ENCODE data around the gene SORBS1. TPM values are rescaled to one million over a fixed set of nuclear protein-coding genes. Genes with fewer than 3 reads are reported as not detected.

The SORBS1 gene
- total RNA-seq, 2 experiments from 2014 or later, result 1.5 to 1.8 TPM

DNA sequence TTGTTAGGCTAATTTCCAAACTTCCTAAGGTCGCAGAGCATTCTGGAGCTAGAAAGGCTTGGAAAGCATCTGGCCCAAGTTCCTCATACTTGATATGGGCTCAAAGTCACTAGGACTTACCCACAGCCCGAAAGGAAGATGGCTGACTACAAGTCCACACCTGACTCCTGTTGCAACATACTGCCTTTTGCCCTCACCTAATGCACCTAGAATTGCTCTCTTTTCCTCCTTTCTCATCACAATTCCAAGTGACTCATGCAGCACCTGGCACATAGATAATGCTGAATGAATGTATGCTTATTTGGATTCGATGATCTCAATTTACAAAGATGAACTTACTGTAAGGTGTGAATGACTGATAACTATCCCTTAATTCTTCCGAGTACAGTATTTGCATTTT lies 131.5 kb downstream of the SORBS1 start:
- no peaks in the 10 kb centered on the region for H3K36me3 Mint-ChIP-seq
- ChIA-PET POLR2A (no interaction called here), CTCF (interaction anchor here (0.6 to 7.6 kb wide), 16 partner anchors 9 to 435 kb away, joined by 3 to 132 read pairs (median 6); no protein-coding TSS in a partner anchor)
- no peaks in the 10 kb centered on the region for H3K4me1 Mint-ChIP-seq (ENCODE audit: low read depth)
- intact Hi-C loops (cut with micrococcal nuclease), result loop anchor here (1.0 to 5.0 kb wide), 2 partner anchors 57 to 172 kb away; no protein-coding TSS in a partner anchor
- no peak overlapping the region for H3K27ac Mint-ChIP-seq
- H3K27me3 Mint-ChIP-seq, result no peaks in the 10 kb centered on the region
- no peak overlapping the region for H3K4me3 Mint-ChIP-seq
- no peak for DNase-seq
- no peaks in the 10 kb centered on the region for H3K9me3 Mint-ChIP-seq

DNA sequence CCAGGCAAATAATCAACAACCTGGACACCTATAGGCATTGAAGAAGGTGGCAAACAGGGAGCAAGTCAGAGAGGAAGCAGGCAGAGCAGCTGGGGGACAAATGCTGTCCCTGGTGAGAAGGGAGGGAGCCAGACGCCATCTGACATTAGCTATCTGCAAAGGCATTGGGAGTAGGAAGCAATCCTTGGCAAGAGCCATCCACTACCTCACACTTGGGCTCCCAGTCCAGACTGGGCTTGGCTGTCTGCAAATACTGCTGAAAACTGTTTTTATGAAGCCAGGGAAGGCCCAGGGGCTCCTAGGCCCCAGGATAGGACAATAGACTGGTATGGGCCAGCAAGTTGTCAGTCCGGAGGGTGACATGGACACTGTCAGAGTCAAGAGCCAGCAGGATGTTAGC lies 132.5 kb downstream of the SORBS1 start:
- intact Hi-C loops (cut with micrococcal nuclease), result no loop called here
- no peaks in the 10 kb centered on the region for H3K36me3 Mint-ChIP-seq
- H3K4me1 Mint-ChIP-seq (ENCODE audit: low read depth), result no peaks in the 10 kb centered on the region
- no peak overlapping the region for H3K4me3 Mint-ChIP-seq
- H3K27ac Mint-ChIP-seq, result no peak overlapping the region
- DNase-seq, result no peak
- ChIA-PET CTCF (interaction anchor here (0.9 to 7.6 kb wide), 4 partner anchors 19 to 173 kb away, joined by 3 to 132 read pairs (median 38); no protein-coding TSS in a partner anchor), POLR2A (no interaction called here)
- H3K27me3 Mint-ChIP-seq, result no peaks in the 10 kb centered on the region
- no peaks in the 10 kb centered on the region for H3K9me3 Mint-ChIP-seq

DNA sequence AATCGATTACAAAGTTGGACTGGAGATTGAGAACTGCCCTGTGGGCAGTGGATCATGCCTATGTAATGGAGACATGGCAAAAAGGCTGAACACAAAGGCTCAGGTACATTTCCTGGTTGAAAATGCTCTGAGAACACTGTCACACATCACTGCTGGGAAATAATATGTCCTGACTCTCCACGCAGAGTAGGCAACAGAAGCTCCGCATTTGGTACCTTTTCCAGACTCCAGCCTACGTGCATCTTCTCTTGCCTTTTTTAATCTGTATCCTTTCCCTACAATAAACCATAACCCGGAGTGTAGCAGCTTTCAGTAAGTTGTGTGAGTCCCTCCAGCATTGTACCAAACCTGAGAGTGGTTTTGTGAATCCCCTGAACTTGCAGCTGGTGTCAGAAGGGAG lies 134.7 kb downstream of the SORBS1 start:
- no peak overlapping the region for H3K4me3 Mint-ChIP-seq
- H3K36me3 Mint-ChIP-seq, result no peaks in the 10 kb centered on the region
- no peaks in the 10 kb centered on the region for H3K27me3 Mint-ChIP-seq
- H3K9me3 Mint-ChIP-seq, result no peaks in the 10 kb centered on the region
- H3K4me1 Mint-ChIP-seq (ENCODE audit: low read depth), result no peaks in the 10 kb centered on the region
- DNase-seq, result no peak
- ChIA-PET POLR2A (no interaction called here), CTCF (interaction anchor here (1.2 to 7.6 kb wide), 5 partner anchors 11 to 177 kb away, joined by 4 to 73 read pairs (median 6); no protein-coding TSS in a partner anchor)
- intact Hi-C loops (cut with micrococcal nuclease), result no loop called here
- H3K27ac Mint-ChIP-seq, result no peak overlapping the region

DNA sequence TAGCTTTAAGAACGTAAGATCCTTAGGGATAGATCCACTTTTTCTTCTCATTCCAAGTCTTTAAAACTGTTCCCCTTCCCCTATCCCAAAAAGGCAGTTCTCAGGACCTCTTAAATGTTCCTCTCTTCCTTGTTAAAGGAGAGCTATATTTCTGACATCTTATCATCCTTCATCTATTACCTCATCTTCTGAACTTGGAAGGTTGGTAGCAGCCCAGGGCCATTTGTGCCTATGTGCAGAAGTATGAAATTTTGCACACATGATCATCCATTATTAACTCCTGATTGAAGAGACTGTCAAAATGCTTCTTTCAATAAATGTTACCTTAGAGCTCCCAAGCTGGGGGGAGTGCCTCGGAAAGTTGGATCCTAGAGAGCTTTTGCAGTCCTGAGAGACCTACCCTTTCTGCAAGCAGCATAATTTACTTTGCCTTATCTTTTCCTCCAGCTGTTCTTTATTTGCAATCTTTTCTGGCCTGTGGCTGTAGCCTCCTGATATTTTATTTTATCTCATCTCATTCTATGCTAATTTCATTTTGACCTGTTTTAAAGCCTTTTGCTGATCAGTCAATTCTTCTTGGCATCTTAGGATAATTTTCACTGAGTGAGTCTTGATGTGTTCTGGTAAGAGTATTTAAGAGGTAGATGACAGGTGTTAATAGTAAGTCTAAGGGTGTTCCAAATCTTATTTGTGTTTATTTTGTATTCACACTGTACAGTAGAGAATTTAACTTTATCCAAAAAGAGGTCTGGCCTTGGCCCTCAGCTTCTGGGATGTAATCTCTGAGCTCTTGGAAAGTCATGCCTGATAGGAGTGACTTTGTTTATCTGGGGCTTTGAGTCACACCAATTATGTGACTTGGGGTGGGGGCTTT lies 135.3 kb downstream of the SORBS1 start:
- no peak overlapping the region for H3K27ac Mint-ChIP-seq
- H3K4me1 Mint-ChIP-seq (ENCODE audit: low read depth), result no peaks in the 10 kb centered on the region
- intact Hi-C loops (cut with micrococcal nuclease), result no loop called here
- no peaks in the 10 kb centered on the region for H3K9me3 Mint-ChIP-seq
- H3K36me3 Mint-ChIP-seq, result no peaks in the 10 kb centered on the region
- H3K4me3 Mint-ChIP-seq, result no peak overlapping the region
- DNase-seq, result no peak
- POLR2A ChIA-PET, result no interaction called here
- H3K27me3 Mint-ChIP-seq, result no peaks in the 10 kb centered on the region
- CTCF ChIA-PET, result interaction anchor here (0.7 to 7.6 kb wide), 6 partner anchors 12 to 178 kb away, joined by 3 to 73 read pairs (median 6); no protein-coding TSS in a partner anchor

DNA sequence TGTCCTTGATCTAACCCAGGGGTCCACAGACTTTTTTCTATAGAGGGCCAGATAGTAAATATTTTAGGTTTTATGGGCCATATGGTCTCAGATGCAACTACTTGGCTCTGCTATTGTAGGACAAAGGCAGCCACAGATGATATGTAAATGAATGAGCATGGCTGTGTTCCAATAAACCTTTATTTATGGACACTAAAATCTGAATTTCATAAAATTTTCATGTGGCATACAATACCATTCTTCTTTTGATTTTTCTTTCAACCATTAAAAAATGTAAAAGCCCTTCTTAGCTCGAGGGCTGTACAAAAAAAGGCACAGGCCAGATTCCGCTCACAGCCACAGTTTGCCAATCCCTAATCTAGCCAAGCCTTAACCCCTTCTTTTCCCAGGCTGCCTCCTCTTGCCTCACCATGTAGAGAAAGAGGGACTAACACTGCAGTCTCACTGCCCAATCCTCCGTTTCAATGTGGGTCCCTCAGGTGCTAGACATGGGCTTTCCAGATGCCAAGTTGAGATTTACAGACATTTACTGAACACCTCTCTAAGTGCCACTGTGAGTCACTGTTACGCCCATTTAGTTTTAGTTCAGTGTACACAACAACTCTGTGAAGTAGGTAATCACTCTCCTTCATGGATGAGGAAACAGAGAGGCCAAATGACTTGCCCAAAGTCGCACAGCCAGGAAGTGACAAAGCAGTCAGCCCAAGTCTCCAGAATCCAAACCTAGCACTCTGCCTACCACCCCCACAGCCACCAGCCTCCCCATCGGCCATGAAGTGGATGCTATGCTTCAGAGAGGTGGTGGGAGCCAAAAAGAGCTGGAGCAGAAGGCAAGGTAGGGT lies 137.8 kb downstream of the SORBS1 start:
- CTCF ChIA-PET, result no interaction called here
- no peak for DNase-seq
- Mint-ChIP-seq H3K9me3 (no peaks in the 10 kb centered on the region), H3K27me3 (no peaks in the 10 kb centered on the region), H3K4me3 (no peak overlapping the region), H3K27ac (no peak overlapping the region), H3K4me1 (ENCODE audit: low read depth) (no peaks in the 10 kb centered on the region), H3K36me3 (no peaks in the 10 kb centered on the region)
- POLR2A ChIA-PET, result no interaction called here
- intact Hi-C loops (cut with micrococcal nuclease), result no loop called here

DNA sequence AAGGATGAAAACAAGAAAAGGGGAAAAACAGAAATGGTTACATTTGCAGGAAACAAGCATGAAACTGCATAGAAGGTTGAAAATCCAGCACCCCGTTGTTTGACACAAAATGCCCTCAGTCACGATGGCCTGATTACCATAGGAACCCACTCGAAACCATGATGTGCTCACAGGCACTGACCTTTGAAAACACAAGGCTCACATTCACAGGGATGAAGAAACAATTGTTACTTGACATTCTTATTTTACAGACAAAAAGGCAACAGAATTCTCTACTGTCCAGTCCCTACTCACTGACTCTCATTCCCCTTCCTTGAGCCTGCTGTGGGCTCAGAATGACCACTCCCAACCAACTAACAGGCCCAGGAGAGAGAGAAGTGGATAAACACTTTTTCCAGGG lies 138.9 kb downstream of the SORBS1 start:
- intact Hi-C loops (cut with micrococcal nuclease), result no loop called here
- H3K9me3 Mint-ChIP-seq, result no peaks in the 10 kb centered on the region
- H3K27ac Mint-ChIP-seq, result no peak overlapping the region
- no peak for DNase-seq
- H3K4me3 Mint-ChIP-seq, result no peak overlapping the region
- H3K36me3 Mint-ChIP-seq, result no peaks in the 10 kb centered on the region
- POLR2A ChIA-PET, result no interaction called here
- CTCF ChIA-PET, result no interaction called here
- no peaks in the 10 kb centered on the region for H3K4me1 Mint-ChIP-seq (ENCODE audit: low read depth)
- H3K27me3 Mint-ChIP-seq, result no peaks in the 10 kb centered on the region

DNA sequence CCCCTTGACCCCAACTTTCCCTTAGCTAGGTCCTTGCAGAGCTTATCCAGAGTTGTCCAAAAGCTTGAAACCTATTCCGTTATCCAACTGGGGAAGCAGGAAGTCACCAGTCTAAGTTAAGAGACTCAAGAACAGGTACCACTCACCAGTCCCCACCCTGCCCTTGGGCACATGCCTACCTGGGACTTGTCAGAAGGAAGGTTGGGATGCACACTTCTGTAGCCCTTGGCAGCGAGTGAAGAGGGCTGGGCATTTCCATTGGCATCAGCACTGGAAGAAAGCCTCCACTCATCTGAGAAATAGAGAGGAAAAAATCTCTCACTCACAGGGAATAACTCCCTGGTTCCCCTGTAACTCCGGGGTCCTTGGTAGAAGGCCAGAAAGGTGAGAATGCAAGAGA lies 139.4 kb downstream of the SORBS1 start:
- CTCF ChIA-PET, result no interaction called here
- Mint-ChIP-seq H3K27ac (no peak overlapping the region), H3K36me3 (no peaks in the 10 kb centered on the region), H3K4me3 (no peak overlapping the region), H3K9me3 (no peaks in the 10 kb centered on the region), H3K4me1 (ENCODE audit: low read depth) (no peaks in the 10 kb centered on the region), H3K27me3 (no peaks in the 10 kb centered on the region)
- DNase-seq, result no peak
- intact Hi-C loops (cut with micrococcal nuclease), result no loop called here
- POLR2A ChIA-PET, result no interaction called here

DNA sequence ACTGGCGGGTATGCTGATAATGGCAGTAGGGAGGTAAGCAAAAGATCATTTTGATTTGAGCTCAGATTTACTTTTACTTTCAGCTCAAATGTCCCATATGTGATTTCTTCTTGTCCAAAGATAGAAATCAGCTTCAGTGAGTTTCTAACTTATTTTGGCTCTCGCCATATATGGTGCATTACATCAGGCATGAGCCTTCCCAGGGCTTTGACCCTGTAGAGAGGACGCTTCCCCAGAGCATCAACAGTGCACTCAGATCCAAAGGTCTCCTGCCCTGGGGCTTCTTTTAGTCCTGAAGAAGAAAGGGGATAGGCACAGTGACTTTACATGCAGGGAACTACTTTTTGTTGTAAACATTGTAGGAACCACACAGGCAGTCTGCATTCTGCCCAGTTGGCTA lies 141.8 kb downstream of the SORBS1 start:
- no peak overlapping the region for H3K4me3 Mint-ChIP-seq
- intact Hi-C loops (cut with micrococcal nuclease), result no loop called here
- no peak for DNase-seq
- no peaks in the 10 kb centered on the region for H3K4me1 Mint-ChIP-seq (ENCODE audit: low read depth)
- H3K9me3 Mint-ChIP-seq, result no peaks in the 10 kb centered on the region
- POLR2A ChIA-PET, result interaction anchor here (0.7 kb wide), 1 partner anchor 42 kb away, joined by 5 read pairs; no protein-coding TSS in a partner anchor
- no peaks in the 10 kb centered on the region for H3K27me3 Mint-ChIP-seq
- H3K27ac Mint-ChIP-seq, result no peak overlapping the region
- CTCF ChIA-PET, result interaction anchor here (0.6 to 0.9 kb wide), 3 partner anchors 11 to 171 kb away, joined by 3 to 4 read pairs (median 3); no protein-coding TSS in a partner anchor
- H3K36me3 Mint-ChIP-seq, result no peaks in the 10 kb centered on the region

DNA sequence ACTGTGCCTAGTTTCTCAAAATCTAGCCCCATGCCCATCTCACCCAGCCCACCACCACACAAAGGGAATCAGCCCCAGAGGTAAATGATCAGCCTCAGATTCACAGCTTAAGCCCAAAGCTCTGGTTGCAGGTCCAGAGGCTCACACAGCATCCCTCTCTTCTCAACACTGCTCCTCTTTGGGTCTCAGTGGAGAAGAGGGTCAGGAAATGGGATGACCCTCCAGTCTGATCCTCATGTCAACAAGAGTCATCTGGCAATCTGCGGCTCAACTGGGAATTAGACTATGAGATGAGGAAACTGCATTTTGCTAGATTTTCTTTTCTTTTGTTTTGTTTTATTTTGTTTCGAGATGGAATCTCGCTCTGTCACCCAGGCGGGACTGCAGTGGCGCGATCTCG lies 144.2 kb downstream of the SORBS1 start:
- CTCF ChIA-PET, result no interaction called here
- no peak overlapping the region for H3K27ac Mint-ChIP-seq

DNA sequence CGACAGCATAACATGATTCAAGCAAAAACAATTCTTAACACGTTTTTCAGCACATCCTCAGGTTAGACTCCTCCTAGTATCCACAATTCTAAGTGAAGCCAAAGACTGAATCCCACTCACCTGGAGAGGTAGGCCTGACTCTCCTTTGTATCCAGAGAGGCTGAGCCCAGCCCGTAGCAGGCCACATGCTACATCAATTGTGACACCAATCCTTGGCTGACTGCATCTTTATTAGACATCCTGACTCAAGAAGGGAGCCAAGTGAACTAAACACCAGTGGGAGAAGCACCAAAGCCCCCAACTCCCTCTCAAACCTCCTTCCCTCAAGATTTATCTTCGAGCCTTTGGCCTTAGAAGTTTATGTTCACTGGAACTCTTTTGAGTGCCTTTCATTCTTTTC lies 144.9 kb downstream of the SORBS1 start:
- ChIA-PET CTCF (interaction anchor here (1.0 kb wide), 1 partner anchor 14 kb away, joined by 3 read pairs; no protein-coding TSS in a partner anchor), POLR2A (no interaction called here)
- H3K4me1 Mint-ChIP-seq (ENCODE audit: low read depth), result no peaks in the 10 kb centered on the region
- no peak overlapping the region for H3K4me3 Mint-ChIP-seq
- H3K27me3 Mint-ChIP-seq, result no peaks in the 10 kb centered on the region
- H3K27ac Mint-ChIP-seq, result no peak overlapping the region
- H3K9me3 Mint-ChIP-seq, result no peaks in the 10 kb centered on the region
- DNase-seq, result no peak
- no peaks in the 10 kb centered on the region for H3K36me3 Mint-ChIP-seq
- intact Hi-C loops (cut with micrococcal nuclease), result no loop called here

More for the DNA sequence above, 144.2 kb downstream of the SORBS1 start:
- Mint-ChIP-seq H3K4me3 (no peak overlapping the region), H3K27me3 (no peaks in the 10 kb centered on the region), H3K36me3 (no peaks in the 10 kb centered on the region), H3K4me1 (ENCODE audit: low read depth) (no peaks in the 10 kb centered on the region), H3K9me3 (no peaks in the 10 kb centered on the region)
- no peak for DNase-seq
- intact Hi-C loops (cut with micrococcal nuclease), result no loop called here
- POLR2A ChIA-PET, result no interaction called here

DNA sequence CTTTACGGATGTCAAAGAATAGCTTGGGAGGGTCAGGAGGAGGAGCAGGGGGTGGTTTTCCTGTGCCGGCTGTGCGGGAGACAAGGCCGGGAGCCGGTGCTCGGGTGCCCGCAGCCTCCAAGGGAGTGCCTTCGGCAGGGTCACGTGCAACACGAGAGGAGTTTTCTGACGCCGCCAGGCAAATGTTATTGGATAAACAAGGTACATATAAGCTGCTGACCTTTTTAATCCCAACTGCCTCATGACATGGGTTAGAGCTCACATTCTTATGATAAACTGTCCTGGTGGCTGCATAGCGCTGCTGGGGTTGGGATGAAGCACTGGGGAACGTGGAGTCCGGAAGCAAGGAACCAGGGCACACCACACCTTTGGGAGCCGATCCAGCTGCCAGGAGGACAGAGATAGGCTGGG lies 145.5 kb downstream of the SORBS1 start:
- Mint-ChIP-seq H3K4me3 (no peak overlapping the region), H3K27me3 (no peaks in the 10 kb centered on the region), H3K9me3 (no peaks in the 10 kb centered on the region), H3K4me1 (ENCODE audit: low read depth) (no peaks in the 10 kb centered on the region), H3K36me3 (no peaks in the 10 kb centered on the region), H3K27ac (no peak overlapping the region)
- intact Hi-C loops (cut with micrococcal nuclease), result no loop called here
- no peak for DNase-seq
- POLR2A ChIA-PET, result no interaction called here
- CTCF ChIA-PET, result interaction anchor here (1.0 kb wide), 1 partner anchor 14 kb away, joined by 3 read pairs; no protein-coding TSS in a partner anchor

DNA sequence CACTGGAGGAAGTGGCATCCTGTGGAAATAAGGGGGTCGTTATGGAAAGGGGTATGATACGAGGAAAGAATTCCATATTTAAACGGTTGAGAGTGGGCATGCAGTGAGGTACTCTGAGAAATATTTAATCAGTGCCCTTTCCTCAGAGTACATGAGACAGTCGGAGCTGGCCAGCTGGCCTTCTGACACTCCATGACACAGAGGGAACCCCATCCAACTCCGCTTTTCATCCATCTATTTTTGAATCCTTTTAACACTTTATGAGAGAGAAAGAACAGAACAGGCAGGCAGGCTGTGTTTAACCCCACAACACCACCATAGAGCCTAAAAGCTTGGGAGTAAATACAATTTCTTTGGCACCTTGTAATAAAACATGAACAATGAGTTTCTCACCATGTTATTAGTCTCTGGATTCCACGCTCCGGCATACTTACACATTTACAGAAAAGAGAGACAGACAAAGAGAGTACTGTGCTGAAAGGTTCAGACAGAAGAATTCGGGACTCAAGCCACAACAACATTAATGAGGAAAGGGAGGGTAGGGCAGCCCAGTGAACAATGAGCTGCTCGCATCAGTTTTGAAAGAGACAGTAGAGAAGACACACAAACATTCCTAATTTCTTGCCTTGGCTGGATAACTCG lies 146.2 kb downstream of the SORBS1 start:
- ChIA-PET POLR2A (interaction anchor here (1.1 kb wide), 1 partner anchor 29 kb away, joined by 3 read pairs; no protein-coding TSS in a partner anchor), CTCF (interaction anchor here (1.0 kb wide), 2 partner anchors 15 to 52 kb away, joined by 3 read pairs; no protein-coding TSS in a partner anchor)
- intact Hi-C loops (cut with micrococcal nuclease), result no loop called here
- Mint-ChIP-seq H3K27me3 (no peaks in the 10 kb centered on the region), H3K9me3 (no peaks in the 10 kb centered on the region), H3K36me3 (no peaks in the 10 kb centered on the region), H3K27ac (no peak overlapping the region), H3K4me1 (ENCODE audit: low read depth) (no peaks in the 10 kb centered on the region), H3K4me3 (no peak overlapping the region)
- DNase-seq, result no peak
